DMS153 treated with DMSO at 0.1 percent for 48 hours (cell line): Measurements from ENCODE around the gene KLHL20.

Source experiments
- DNase-seq: peaks from one replicate; lab custom pipeline; 2025; ENCODE audit not compliant: unreplicated experiment; lab: John Stamatoyannopoulos, UW

The KLHL20 gene

GRCh38 chr1:173824315-173825081, 109.7 kb downstream of the KLHL20 start, which contains the start of the genes CENPL and DARS2:
TSS of gene CENPL (minus strand) at chr1:173824883. CDS start at chr1:173811299, 13,584 bp downstream.
TSS of gene DARS2 (plus strand) at chr1:173824673. CDS start at chr1:173825230, 557 bp downstream.
- DNase-seq = peak; percentile 99

GRCh38 chr1:173827611-173828010, 112.8 kb downstream of the KLHL20 start:
- no peak for DNase-seq

GRCh38 chr1:173832748-173833147, 118.0 kb downstream of the KLHL20 start:
- DNase-seq = no peak
